Activated CD4-positive, alpha-beta T cell treated with anti-CD3 and anti-CD28 coated beads, Interleukin-2, amount 50 U/mL, for 4 hours (primary cell): ENCODE results near the gene ALG3.

Experiments used
- DNase-seq, 2 experiments: peaks; one replicate each; pipeline ENCODE4 v3.0.0-alpha.2; 2020

ALG3 gene

GRCh38 chr3:184234671-184235380, 13.9 kb downstream of the ALG3 start:
- DNase-seq: no peak

- no peak for DNase-seq
These were observed 14.5 kb downstream of the ALG3 start for GRCh38 chr3:184234224-184234623.

- no peak for DNase-seq
These were observed 15.5 kb downstream of the ALG3 start for GRCh38 chr3:184233127-184233843.

- no peak for DNase-seq
These were observed 17.1 kb downstream of the ALG3 start for GRCh38 chr3:184231671-184232070.

- DNase-seq: no peak
These were observed 17.9 kb downstream of the ALG3 start for GRCh38 chr3:184230603-184231528.

- DNase-seq: no peak
These were observed 18.6 kb downstream of the ALG3 start for GRCh38 chr3:184230081-184230602.

DNA sequence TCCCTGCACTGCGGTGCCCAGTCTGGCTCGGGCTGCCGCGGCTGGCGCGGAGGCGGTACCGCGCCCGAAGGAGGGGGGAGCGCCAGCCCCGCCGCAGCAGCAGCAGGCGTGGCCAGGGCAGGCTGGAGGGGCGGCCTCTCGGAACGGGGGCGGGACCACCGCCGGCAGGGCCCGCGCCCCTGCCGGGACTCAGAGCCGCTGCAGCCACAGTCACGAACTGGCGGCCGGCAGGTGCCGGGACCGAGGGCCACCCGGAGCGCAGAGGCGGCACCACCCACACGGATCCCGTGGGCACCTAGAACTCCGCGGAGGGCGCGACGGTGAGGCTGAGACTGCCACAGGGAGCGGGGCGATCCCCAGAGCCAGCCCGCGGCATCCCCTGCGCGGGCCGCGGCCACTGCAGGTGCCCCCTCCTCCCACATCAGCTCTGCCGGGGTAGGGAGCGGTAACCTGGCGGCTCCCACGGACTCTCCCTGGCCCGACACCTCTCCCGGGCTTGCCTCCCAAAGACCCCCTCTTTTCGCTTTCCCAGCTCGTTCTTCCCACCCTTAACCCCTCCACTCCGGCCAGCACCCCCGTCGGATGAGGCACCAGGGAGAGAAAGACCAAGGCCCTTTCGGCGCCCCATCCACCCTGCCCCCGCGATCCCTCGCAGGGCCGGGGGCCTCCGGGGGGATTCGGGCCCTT, 19.2 kb downstream of the ALG3 start, which contains the start of gene VWA5B2:
VWA5B2 (plus strand) TSS at position 192 of the 687 bp plus-strand sequence. CDS start 944 bp downstream, outside the sequence.
- DNase-seq: peak; percentile 55 to 56

GRCh38 chr3:184228376-184229137, 20.2 kb downstream of the ALG3 start:
- no peak for DNase-seq

GRCh38 chr3:184227481-184227935, 21.3 kb downstream of the ALG3 start:
- DNase-seq: peak; percentile 38 to 46

DNA sequence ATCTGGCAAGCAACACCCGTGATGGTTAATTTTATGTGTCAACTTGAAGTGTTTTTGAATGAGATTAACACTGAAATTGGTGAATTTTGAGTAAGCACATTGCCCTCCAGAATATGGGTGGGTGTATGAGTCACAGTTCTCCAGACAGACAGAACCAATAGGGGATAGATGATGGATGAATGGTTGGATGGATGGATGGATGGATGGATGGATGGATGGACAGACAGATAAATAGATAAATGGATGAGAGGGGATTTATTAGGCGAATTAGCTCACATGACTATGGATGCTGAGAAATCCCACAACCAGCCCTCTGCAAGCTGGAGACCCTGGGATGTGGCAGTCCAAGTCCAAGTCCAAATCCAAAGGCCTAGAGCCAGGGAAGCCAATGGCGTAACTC, 24.8 kb downstream of the ALG3 start:
- no peak for DNase-seq

- DNase-seq: no peak
These were observed 26.2 kb downstream of the ALG3 start for GRCh38 chr3:184222521-184222920.

DNA sequence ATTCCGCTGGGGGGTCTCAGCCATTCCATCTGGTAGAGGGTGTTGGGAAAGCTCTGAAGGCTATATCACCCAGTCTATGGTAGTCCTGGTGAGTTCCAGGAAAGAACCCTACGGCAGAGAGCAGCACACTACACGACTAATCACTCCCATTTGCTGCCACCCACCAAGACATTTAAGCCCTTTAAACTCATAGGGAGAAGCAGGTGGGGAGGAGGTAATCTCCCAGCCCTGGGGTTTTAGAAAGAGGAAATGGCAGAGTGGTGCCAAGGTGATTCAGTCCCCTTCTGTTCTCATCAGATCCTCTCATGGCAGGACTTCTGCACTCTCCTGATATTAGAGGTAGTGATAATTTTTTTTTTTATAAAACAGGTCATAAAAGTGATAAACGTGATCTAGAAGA, 29.9 kb downstream of the ALG3 start:
- DNase-seq: no peak

GRCh38 chr3:184211718-184212117, 37.0 kb downstream of the ALG3 start:
- no peak for DNase-seq

DNA sequence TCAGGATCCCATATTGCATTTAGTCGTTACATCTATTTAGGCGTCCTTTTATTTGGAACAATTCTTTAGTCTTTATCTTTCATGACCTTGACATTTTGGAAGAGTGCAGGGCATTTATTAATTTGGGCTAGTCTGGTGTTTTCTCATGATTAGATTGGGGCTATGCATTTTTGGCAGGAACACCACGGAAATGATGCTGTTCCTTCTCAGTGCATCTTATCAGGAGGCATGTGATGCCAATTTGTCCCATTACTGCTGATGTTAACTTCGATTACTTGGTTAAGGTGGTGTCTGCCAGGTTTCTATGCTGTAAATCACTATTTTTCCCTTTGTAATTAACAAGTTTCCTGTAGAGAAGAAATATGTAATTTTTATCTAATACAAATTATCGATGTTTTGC, 37.5 kb downstream of the ALG3 start:
- DNase-seq: no peak

DNA sequence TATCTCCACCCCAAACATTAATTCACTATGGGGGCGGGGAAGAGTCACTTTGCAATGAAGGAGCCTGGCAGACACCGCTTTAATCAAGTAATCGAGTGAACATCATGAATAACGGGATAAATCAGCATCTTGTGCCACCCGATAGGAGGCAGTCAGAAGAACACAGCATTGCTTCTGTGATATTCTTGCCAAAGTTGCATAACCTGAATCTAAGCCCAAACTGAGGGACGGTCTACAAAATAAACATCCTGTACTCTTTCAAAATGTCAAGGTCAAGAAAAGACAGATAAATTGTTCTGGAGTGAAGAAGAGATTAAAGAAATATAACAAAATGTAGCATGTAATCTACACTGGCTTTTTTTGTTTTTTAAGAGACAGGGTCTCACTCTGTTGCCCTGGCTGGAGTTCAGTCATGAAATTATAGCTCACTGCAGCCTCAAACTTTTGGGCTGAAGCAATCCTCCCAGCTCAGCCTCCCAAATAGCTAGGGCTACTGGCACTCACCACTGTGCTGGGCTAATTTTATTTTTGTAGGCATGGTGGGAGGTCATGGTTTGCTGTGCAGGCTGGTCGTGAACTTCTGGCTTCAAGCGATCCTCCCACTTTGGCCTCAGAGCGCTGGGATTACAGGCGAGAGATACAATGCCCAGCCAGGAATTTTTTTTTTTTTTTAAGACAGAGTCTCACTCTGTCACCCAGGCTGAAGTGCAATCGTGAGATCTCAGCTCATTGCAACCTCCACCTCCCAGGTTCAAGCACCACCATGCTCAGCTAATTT, 39.4 kb downstream of the ALG3 start:
- DNase-seq: no peak

DNA sequence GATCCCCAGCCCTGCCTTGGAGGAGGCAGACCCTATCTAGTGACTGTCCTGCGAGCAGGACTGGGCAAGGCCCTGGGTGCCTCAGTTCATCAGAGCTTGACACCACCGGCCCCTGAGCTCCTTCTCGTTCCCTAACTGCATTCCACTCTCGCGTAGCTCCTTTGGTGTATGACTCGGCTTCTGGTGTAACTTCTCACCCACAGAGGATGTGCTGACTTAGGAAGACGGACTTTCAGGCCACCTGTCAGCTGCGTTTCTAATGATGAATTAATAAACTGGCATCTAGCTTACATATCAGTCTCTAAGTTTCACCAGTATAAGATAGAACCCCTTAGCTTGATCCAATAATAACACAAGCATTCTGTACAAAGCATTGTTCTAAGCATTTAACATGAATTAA, 45.2 kb downstream of the ALG3 start:
- DNase-seq: no peak

GRCh38 chr3:184200825-184201224, 47.9 kb downstream of the ALG3 start:
- DNase-seq: no peak

GRCh38 chr3:184198509-184198908, 50.3 kb downstream of the ALG3 start:
- no peak for DNase-seq

GRCh38 chr3:184196536-184196935, 52.2 kb downstream of the ALG3 start:
- no peak for DNase-seq

- DNase-seq: no peak
These were observed 54.7 kb downstream of the ALG3 start for GRCh38 chr3:184193991-184194539.
